Measurements from ENCODE around the gene DND1.
"Not testable (repeated sequence)": the region's sequence is repeated elsewhere in the genome, so short reads cannot be mapped to it uniquely, and the experiment has no call there.

DND1 gene

DNA sequence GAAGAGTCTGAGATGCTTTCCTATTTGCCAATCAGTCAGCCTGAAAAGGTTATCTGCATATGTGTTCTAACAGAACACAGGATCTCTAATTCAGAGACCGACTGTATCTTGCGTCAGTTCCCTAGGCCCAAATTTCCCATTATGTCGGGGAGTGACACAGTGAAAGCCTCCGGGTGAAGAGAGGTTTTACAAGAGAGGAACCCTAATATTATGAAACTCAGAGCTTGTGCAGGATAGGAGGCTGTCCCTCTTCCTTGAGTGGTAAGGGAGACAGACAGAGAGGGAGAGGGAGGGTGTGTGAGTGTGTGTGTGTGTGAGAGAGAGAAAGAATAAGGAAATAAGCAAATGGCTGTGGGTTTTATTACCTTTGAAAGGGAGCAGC is 42.3 kb downstream of the DND1 start:
- DNase-seq (ENCODE audit: low spot score) = peak; percentile 4

GRCh38 chr5:140630292-140631035 is 42.9 kb downstream of the DND1 start:
- no peak for DNase-seq (ENCODE audit: low spot score)

DNA sequence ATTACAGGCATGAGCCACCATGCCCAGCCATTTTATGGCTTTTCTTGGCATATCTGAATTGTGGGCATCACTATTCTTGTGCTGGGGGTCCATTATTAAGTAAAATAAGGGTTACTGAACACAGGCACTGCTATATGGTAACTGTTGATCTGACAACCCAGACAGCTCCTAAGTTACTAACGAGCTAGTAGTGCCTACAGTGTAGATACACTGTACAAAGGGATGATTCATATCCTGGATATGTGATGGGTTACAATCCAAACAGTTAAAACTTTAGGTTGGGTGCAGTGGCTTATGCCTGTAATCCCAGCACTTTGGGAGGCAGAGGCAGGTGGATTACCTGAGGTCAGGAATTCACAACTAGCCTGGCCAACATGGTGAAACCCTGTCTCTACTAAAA is 44.7 kb downstream of the DND1 start:
- no peak for DNase-seq (ENCODE audit: low spot score)

DNA sequence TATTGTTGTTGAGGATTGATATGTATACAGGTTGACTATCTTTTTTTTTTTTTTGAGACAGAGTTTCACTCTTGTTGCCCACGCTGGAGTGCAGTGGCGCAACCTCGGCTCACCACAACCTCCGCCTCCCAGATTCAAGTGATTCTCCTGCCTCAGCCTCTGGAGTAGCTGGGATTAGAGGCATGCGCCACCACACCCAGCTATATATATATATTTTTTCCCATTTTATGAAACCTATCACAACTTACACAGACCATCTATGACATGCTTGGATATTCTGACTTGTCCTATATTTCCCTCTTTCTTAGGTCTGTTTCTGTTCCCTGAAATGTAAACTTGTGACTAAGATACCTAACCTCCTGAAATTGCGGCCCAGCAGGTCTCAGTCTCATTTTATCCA is 45.4 kb downstream of the DND1 start:
- no peak for DNase-seq (ENCODE audit: low spot score)

- not testable (repeated sequence) for DNase-seq (ENCODE audit: low spot score)
These were observed 48.5 kb downstream of the DND1 start for GRCh38 chr5:140624886-140625285.

DNA sequence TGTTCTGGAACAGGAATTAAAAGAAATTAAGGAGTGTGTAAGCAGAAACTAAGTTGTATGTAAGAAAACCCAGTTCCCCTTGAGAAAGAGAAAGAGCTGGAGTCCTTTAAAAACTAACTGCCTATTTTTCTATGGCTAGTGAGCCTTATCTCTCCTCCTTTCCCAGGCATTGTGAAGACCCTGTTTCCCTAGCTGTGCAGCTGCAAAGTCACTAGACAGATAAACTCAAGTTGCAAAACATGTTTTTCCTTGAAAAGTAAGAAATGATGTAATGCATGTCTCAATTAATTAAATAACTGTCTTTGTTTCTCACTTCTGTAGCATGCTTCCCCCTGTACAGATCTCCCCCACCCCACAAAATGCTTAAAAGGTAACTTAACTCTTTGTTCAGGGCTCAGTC is 50.3 kb downstream of the DND1 start:
- DNase-seq (ENCODE audit: low spot score) = not testable (repeated sequence)

- no peak for DNase-seq (ENCODE audit: low spot score)
These were observed 51.1 kb downstream of the DND1 start for GRCh38 chr5:140622301-140622700.

All from CD4-positive, alpha-beta T cell treated with Interleukin-15 for 4 hours (primary cell).